GM19043 (cell line): Measurements from ENCODE around the gene CRYBB3.
A peak's percentile ranks its signal among the peaks of the same experiment; 100 is the strongest.
"Not testable (repeated sequence)": the region's sequence is repeated elsewhere in the genome, so short reads cannot be mapped to it uniquely, and the experiment has no call there.

Experiments
- ATAC-seq: cut with Tn5 transposase; IDR thresholded peaks from one replicate; pipeline ENCODE4 v1.9.1; 2021; ENCODE audit warnings: low read depth; ENCODE audit not compliant: unreplicated experiment

Gene CRYBB3

DNA sequence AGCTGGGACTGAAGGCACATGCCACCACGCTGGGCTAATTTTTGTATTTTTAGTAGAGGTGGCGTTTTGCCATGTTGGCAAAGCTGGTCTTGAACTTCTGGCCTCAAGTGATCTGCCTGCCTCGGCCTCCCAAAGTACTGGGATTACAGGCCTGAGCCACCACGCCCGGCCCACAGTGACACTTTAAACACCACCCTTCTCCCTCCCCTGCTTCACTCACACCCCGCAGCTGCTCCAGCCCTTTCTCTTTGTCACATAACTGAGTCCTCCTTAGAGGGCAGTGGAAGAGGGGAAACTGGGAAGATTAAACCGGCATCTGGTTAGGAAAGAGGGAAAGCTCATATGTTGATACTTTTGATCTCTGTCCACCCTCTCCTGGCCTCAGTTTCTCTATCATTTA is 4.9 kb downstream of the CRYBB3 start:
- ATAC-seq, result not testable (repeated sequence)

DNA sequence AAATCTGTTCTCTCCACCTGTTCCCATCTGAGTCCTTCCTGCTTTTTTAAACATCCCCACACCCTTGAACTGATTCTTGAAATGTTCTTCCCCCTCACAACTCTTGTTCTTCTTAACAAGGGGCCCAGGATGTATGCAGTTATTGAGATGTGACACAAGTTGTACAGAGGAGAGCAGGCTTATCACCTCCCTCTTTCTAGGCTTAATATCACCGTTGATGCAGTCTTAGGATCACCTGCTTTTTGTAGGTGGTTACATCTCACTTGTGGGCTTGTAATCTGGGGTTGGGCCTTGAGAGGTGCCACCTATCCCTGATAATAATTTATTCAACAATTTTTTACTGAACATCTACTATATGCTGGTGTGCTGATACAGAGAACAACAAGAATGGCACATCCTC is 6.2 kb downstream of the CRYBB3 start:
- ATAC-seq, result no peak

DNA sequence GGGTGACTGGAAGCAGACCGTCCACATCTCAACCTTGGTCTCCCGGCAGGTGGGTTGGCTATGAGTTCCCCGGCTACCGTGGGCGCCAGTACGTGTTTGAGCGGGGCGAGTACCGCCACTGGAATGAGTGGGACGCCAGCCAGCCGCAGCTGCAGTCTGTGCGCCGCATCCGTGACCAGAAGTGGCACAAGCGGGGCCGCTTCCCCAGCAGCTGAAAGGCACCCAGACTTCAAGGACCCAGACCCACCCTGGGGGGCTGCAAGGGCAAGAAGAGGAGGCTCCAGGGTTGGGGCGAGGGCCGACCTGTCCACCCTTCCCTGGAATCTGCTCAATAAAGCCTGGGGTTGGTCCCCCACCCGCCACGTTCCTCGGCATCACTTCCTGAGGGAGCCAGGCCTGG is 7.3 kb downstream of the CRYBB3 start:
- ATAC-seq, result no peak

DNA sequence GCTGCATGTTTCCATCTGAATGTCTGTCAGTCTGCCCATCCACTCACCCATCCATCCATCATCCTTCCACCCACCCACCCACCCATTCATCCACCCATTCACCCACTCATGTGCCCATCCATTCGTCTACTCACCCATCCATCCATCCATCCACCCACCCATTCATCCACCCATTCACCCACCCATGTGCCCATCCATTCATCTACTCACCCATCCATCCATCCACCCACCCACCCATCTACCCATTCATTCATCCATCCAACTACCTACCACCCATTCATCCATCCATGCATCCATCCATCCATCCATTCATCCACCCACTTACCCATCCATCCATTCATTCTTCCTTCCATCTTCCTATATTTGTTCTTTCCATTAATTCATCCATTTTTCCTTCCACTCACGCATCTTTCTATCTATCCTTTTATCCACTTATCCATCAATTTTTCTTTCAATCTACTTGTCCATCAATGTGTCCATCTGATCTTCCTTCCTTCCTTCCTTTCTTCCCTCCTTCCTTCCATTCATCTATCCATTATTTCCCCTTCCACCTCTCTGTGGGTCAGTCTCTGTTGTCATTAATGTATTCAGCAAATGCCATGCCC is 8.0 kb downstream of the CRYBB3 start:
- ATAC-seq, result no peak

DNA sequence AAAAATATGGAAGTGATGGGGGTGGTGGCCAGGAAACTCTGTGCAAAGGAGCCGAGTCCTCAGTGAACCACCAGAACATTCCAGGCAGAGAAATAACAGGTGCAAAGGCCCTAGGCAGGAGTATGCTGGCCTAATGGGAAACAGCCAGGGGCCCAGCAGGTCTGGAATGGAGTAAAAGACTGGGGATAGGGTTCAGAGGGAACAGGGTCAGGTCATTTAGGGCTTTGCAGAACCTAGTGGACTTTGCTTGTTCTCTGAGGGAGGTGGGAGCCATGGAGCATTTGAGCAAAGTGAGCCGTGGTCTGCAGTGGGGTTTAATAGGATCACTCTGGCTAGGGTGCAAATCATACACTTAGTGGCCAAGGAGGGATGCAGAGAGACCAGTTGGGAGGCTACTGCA is 8.7 kb downstream of the CRYBB3 start:
- ATAC-seq, result no peak

DNA sequence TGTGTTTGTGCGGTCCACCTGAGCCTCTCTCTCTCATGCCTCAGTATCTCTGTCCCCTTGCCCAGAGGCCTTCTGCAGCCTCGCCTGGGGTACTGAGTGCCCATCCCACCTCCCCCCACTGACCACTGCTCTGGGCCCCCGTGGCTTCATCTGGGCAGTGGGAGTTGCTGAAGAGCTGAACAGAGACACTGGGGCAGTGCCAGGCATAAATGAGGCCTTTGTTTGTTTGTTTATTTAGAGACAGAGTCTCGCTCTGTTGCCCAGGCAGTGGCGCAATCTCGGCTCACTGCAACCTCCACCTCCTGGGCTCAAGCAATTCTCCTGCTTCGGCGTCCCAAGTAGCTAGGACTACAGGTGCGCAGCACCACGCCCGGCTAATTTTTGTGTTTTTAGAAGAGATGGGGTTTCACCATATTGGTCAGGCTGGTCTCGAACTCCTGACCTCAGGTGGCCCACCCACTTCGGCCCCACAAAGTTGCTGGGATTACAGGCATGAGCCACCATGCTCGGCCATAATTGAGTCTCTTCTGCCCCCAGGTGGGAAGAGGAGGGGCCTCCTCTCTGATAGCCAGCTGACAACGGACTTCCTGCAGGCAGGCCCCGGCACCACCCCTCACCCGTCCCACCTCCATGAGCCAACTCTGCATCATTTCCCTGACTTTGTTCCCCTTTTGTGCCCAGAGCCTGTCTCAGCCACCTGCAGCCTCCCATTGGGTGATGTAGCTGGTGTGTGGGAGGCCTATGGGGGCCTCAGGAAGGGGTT is 9.3 kb downstream of the CRYBB3 start:
- ATAC-seq, result no peak

DNA sequence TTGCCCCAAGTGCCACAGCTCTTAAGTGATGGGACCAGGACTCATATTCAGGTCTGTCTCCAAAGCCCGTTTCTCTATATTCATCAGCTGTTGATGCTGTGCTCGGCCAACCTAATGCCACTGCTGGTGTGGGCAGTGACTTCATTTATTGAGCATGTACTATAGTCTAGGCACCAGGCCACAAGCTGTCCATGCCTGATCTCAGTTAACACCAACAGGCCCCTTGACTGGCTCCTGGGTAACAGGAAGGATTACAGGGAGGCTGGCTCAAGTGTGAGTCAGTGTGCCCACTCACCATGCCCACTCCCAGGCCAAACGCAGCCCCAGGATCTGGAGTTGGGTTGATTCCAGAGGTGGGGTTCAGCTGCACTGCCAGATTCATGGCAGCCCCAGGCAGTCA is 11.1 kb downstream of the CRYBB3 start:
- ATAC-seq, result no peak

DNA sequence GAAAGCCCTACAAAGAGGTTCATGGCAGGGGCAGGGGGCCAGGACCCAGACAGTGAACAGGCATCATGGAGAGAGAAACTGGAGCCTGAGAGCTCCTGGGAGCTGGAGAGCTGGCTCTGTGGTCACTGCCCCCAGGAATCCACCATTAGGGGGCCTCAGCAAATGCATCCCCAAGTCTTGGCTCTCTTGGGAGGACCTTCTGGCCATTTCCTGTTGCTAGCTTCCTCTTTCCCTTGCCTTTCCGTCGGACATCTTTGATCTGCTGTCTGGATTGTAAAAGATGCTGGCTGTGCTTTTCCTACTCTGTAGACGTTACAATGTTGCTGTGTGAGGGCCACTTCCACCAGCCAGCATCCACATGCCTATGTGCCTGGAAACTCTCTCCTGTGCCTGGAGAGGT is 12.7 kb downstream of the CRYBB3 start:
- ATAC-seq, result no peak

DNA sequence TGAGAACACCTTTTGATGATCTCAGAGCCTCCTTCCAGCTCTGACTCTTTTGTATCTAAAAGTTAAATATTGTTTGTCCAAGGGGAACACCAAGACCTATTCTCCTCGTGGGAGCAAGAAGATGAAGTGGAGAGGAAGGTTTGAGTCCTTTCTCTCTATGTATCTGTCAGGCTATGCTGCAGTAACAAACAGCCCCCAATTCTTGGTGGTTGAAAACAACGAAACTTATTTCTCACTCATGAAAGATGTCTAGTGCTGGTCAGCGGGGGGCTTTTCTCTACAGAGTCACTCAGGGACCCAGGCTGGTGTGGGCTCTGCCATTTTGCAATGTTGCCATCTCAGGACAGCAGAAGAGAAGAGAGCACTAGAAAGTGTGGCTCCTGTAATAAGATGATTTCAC is 13.6 kb downstream of the CRYBB3 start:
- no peak for ATAC-seq

DNA sequence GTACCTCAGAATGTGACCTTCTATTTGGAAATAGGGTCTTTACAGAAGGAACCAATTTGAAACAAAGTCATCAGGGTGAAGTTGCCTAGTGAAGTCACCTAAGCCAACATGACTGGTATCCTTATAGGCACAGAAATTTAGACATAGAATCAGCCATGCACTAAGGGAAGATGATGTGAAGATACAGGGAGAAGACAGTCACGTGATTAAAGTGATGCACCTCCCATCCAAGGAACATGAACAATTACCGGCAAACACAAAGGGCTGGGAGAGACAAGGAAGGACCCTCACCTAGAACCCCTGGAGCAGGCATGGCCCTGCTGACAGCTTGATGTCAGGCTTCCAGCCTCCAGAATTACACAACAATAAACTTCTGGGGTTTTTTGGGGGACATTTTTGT is 16.6 kb downstream of the CRYBB3 start:
- no peak for ATAC-seq

DNA sequence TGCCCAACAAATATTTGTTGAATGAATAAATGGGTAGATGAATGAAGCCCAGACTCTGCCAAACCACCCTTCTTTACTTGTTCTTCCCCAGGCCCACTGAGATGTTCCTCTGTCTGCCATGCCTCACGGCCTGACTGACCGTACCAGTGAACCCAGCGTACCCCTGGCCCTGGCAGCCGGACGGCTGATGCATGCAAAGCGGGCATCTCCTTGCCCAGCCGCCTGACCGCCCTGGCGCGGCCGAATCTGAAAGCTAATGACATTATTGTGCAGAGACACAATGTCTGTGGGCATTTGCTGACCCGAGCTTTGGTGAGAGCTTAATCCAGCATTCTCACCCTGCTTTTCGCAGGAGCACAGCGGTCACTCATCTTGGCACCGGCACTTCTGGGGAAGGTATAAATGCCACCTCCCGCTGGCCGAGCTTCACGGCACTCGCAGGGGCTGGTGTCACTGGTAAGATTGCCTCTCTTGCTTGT is 19.6 kb downstream of the CRYBB3 start, which contains the start of gene CRYBB2:
Gene CRYBB2, plus strand, starts transcription at position 429 of the 479 bp plus-strand sequence. CDS start 1,791 bp downstream, outside the sequence.
- no peak for ATAC-seq

DNA sequence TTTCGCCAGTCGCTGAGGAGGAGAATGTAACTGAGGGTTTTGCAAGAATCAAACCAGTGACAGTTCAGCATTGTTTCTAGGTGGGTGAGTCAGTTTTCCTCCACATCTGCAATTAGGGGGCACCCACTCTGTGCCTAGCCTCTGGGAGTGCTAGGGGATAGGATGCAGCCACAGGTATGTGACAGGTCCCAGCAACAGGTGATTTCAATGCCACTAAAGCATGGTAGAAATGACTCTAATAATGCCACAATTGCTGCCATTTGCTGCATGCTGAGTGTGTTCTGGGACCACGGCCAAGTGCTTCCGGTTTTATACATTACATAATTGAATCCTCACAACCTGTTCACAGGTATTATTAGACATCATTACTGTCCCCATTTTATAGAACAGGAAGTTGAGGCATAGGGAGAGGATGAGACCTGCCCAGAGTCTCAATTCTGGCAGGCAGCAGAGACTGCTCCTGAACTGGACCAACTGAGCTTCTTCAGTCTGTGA is 20.3 kb downstream of the CRYBB3 start:
- ATAC-seq, result no peak

DNA sequence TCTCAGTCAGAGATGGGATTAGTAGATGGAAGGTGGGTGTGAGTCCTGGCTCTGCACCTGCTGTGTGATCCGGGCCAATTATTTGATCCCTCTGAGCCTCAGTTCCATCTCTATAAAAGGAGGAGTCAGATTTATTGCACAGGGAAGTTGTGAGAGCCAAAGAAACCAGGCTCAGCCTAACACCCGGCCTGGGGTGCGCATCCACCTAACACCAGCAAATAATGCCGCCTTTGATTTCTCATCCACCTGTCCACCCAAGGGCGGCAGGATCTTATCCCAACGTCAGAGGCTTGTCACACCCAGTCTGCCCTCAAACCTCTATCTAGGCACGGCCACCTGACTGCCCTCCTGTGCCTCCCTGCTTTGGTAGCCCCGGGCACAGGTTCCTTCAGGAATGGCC is 22.1 kb downstream of the CRYBB3 start:
- ATAC-seq, result no peak

DNA sequence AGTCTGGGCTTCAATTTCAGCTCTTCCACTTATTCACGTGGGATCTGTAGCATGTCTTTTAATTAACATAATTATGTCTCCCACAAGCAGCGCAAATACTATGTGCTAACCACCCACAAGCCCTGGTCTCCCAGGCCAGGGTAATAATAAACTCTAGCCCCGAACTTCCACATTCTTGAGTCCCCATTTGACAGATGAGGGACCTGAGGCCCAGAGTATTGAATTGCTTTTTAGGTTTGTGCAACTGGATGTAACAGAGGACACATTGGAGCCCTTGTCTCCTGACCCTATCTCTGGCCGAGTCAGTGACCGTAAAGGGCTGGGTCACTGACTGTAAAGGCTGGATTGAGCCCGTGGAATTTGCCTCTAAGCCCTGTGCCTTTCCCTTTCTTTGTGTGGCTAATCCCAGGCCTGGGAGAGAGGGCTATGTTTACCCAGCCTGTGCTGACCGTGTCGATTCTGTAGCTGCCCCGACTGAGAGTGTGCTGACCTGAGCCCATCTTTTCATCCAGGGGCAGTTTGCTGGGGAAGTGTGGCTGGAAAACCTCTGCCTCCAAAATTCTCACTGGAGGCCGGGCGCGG is 23.7 kb downstream of the CRYBB3 start:
- no peak for ATAC-seq

DNA sequence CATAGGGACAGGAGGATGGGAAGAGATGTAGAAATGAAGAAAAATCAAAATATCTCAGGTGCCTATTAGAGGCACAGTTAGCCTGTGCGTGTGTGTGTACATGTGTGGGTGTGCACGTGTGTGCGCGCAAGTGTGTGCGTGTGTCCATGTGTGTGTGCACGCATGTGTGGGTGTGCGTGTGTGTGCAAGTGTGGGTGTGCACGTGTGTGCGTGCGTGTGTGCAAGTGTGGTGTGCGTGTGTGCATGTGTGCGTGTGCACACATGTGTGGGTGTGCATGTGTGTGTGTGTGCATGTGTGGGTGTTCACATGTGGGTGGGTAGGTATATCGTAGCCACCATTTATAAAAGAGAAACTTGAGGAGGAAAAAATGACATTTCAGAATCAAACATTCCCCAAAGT is 29.2 kb downstream of the CRYBB3 start:
- ATAC-seq, result no peak

DNA sequence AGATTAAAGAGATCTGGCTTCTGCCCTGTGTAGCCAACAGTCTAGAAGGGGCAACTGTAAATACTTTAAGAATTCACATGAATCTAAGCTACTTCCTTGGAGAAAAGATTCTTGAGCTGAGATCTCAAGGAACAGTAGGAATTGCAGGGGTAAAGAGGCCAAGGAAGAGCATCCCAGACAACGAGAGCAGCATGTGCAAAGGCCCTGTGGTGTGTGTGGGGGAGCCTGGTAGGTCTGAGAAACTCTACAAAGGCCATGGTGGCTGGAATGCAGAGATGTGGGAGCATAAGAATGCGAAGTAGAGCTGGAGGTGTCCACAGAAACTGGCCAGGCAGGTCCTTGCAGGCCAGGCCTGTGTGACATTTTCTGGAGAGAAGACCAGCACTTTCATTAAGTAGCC is 31.1 kb downstream of the CRYBB3 start:
- not testable (repeated sequence) for ATAC-seq

DNA sequence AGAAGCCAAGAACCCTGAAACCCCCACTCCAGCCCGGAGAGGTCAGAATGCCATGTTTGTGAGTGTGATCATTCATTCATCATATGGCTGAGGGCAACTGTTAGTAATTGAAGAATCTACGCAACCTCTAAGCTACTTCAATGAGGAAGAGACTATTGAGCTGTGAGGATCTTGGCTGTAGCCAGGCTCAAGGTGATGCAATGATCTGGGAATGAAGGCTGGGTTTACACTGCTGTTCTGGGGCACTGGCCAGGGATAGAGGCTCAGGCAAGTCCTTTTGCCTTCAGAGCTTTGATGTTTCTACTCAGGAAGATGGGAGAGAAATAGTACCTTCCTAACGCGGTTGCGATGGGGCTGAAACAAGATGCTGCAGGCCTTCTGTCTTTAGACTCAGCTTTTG is 32.6 kb downstream of the CRYBB3 start:
- ATAC-seq, result no peak

DNA sequence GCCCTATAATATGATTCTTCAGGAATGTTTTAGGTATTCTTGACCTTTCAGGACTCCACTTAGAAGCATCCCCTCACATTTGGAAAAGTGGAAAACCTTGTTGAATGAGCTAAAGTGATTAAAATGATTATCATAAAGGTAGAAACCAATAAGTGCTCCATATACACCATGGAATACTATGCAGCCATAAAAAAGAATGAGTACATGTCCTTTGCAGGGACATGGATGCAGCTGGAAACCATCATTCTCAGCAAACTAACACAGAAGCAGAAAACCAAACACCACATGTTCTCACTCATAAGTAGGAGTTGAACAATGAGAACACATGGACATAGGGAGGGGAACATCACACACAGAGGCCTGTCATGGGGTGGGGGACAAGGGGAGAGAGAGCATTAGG is 34.0 kb downstream of the CRYBB3 start:
- ATAC-seq, result not testable (repeated sequence)

DNA sequence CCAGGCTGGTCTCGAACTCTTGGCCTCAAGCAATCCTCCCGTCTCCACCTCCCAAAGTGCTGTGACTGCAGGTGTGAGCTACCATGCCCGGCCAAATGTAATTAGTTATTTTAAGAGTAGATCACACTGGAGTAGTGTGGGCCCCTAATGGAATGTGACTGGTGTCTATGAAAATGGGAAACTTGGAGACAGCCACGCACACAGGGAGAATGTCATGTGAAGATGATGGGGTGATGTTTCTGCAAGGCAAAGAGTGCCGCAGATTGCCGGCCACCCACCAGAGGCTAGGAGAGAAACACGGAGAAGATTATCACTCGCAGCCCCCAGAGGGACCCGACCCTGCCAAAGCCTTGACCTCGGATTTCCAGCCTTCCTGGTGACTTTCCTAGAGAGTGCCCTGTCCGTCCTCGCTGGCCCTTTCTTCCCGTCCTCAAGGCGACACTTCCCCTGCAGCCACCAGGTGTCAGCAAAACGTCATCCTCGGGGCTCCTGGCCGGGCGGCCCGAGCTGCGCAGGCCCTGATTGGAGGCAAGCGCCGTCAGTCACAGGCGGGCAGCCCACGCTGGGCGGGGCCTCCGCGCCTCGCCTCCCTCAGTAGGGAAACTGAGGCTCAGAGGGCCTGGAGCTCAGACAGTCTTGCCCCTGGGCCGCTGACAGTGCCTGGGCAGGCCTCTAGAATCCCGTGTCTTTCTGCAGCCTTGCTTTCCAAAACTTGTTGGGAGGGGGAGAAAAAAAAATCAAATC is 36.1 kb downstream of the CRYBB3 start:
- ATAC-seq, result peak; percentile 51

DNA sequence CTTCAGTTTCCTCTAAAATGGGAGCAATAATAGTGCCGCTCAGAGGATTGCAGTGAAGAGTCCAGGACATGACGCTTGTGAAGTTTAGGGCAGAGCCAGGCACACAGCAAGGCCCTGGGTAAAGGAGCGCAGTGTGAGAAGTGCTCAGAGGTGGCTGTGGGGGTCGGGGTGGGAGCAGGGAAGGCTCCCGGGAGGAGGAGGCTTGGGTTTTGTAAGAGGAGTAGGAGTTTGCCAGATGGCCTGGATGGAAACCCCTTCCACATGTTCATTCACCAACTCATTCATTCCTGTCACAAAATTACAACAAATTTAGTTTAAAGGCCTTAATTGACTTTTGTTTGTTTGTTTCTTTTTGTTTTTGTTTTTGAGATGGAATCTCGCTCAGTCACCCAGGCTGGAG is 36.8 kb downstream of the CRYBB3 start:
- ATAC-seq, result no peak

DNA sequence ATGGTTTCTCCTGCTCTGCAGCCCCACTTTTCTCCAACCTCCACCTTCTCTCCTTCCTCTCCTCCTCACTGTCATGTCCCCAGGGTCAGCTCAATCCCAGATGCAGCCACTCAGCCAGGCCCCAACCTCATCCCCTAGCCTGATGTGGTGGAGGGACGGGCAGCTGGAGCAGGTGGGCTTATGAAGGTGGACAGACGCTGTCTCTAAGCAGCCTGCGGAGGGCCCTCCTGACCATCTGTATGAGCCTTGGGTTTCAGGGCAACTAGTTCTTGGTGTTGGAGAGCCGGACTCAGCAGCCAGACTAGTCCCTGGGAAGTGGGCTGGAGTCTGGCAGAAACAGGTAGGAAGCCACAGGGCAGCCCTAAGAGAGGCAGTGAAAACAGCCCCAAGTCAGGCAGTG is 37.8 kb downstream of the CRYBB3 start:
- no peak for ATAC-seq
